22Rv1 (cell line): Measurements from ENCODE around the gene THSD4.
"Not testable (repeated sequence)": the region's sequence is repeated elsewhere in the genome, so short reads cannot be mapped to it uniquely, and the experiment has no call there.

Source experiments
- H3K27ac ChIP-seq: fragments of 450-650 bp; 2 replicates; pipeline ENCODE4 v1.5.1; 2017
- ZFX ChIP-seq: fragments of 450-650 bp; IDR thresholded peaks from 2 replicates; pipeline ENCODE4 v1.6.1; 2017; ENCODE audit warnings: antibody characterized with exemption, borderline replicate concordance
- TF ChIP-seq, protein P1 (sequence below): fragments of 450-650 bp; IDR thresholded peaks from 2 replicates; pipeline ENCODE4 v1.5.1; 2017; ENCODE audit warnings: mild to moderate bottlenecking

The THSD4 gene

DNA sequence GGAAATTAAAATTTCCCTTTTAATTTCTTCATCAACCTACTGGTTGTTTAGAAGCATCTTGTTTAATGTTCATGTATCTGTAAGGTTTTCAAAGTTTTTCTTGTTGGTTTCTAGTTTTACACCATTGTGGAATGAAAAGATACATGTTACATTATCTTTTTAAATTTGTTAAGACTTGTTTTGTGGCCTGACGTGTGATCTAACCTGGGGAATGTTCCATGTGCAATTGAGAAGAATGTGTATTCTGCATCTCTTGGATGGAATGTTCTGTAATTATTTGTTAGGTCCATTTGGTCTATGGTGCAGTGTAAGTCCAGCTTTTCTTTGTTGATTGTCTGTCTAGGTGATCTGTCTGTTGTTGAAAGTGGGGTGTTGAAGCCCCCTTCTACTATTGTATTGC, 45.7 kb downstream of the THSD4 start:
- H3K27ac ChIP-seq, result no peak overlapping the region
- TF ChIP-seq, protein P1, sequence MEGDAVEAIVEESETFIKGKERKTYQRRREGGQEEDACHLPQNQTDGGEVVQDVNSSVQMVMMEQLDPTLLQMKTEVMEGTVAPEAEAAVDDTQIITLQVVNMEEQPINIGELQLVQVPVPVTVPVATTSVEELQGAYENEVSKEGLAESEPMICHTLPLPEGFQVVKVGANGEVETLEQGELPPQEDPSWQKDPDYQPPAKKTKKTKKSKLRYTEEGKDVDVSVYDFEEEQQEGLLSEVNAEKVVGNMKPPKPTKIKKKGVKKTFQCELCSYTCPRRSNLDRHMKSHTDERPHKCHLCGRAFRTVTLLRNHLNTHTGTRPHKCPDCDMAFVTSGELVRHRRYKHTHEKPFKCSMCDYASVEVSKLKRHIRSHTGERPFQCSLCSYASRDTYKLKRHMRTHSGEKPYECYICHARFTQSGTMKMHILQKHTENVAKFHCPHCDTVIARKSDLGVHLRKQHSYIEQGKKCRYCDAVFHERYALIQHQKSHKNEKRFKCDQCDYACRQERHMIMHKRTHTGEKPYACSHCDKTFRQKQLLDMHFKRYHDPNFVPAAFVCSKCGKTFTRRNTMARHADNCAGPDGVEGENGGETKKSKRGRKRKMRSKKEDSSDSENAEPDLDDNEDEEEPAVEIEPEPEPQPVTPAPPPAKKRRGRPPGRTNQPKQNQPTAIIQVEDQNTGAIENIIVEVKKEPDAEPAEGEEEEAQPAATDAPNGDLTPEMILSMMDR, result no peak
- no peak for TF ChIP-seq ZFX

DNA sequence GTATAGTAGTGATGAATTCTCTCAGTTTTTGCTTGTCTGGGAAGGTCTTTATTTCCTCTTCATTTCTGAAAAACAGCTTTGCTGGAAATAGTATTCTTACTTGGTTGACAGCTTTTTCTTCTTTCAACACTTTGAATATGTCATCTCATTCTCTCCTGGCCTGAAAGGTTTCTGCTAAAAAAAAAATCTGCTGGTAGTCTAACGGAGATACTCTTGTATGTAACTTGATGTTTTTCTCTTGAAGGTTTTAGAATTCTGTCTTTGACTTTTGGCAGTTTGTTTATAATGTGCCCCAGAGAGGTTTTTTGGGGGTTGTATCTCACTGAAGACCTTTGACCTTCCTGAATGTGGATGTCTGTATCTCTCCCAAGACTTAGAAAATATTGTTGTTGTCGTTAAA, 47.0 kb downstream of the THSD4 start:
- TF ChIP-seq, protein P1, result no peak
- TF ChIP-seq ZFX, result no peak
- no peak overlapping the region for H3K27ac ChIP-seq

DNA sequence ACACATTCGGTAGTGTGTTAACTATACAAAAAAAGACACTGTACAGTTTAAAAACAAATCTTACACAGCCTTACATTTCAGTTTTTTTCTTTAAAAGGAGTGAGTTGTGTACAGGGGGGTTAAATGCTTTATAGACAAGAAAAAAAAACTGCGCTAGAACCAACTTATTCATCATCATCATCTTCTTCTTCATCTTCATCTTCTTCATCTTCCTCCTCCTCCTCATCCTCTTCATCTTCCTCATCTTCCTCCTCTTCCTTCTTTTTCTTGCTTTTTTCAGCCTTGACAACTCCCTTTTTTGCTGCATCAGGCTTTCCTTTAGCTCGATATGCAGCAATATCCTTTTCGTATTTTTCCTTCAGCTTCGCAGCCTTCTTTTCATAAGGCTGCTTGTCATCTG, 49.3 kb downstream of the THSD4 start:
- H3K27ac ChIP-seq, result not testable (repeated sequence)

DNA sequence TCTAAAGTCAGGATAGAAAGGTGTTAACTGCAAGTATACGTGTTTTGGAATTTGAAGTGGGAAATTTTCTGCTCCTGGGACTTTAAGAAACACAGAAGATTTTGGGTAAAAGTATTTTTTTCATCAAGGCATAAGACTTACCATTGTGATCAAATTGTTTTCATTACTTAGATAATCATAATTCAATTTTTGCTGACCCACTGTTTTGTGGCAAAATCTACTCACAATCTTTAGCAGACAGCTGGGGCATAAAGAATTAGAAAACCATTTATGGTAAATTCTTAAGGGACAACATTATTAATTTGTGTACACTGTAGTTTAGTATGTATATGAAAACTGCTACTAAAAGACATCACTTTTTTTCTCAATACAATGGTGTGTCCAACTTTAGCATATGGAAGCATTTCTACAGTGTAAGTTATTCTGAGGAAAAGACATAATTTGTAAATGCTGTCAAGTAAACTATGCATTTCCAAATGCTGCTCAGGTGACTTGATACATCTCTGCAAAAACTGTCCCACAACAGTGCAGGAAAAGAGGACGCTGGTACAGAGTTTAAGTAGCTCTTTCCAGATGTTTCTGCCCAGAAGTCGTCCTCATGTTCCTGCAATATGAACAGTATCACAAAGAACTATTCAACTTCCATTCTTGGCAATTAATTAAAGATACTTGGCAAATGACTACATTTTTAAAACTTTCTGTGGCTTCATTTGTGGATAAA, 52.3 kb downstream of the THSD4 start:
- no peak overlapping the region for H3K27ac ChIP-seq
- no peak for TF ChIP-seq ZFX
- TF ChIP-seq, protein P1, result no peak

DNA sequence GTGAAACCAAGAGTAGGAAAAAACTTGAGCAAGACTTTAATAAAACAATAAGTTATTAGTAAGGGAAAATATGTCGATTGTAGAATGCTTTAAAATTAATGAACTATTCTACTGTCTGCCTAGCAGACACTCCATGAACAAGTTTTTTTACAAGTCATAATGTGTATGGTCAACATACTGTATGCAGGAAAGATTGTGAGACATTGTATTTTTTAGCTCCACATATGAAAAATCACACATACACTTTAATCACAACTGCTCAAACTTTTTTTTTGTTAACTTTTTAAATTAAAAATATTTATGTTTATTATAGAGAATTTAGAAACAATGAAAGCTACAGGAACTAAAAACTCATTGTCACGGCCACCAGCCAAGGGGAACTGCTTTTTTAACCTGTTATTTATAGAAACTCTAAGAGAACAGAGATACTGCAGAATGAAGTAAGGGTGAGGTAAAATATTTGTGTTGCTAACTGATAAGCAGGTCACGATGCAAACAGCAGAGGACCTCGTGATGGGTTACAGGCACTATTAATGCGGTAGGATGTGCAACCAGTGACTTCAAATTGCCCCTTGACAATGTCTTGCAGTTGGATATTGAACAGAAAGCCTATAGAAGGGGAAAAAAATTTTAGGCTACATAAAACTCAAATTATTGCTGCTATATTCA, 53.0 kb downstream of the THSD4 start:
- no peak for TF ChIP-seq ZFX
- TF ChIP-seq, protein P1, result no peak
- no peak overlapping the region for H3K27ac ChIP-seq

DNA sequence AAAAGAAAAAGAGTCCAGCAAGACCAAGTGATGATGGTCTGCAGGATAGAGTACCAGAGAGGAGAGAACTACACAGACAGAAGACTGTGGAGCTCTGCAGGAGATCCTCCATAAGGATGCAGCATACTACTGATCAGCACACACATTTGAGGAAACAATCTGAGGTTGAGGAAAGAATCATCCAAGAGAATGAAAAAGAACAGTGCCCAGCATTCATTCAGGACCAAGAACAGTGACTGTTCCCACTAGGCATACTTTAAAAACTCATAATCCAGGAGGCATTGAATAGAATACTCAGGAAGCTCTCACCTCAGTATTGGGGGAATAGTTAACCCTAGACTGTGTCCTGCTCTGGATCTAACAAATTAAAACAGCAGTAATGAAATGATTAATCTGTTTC, 54.9 kb downstream of the THSD4 start:
- H3K27ac ChIP-seq, result no peak overlapping the region
- TF ChIP-seq, protein P1, result no peak
- TF ChIP-seq ZFX, result no peak

GRCh38 chr15:71171195-71171594, 55.9 kb downstream of the THSD4 start:
- TF ChIP-seq, protein P1, result no peak
- no peak for TF ChIP-seq ZFX
- H3K27ac ChIP-seq, result no peak overlapping the region

DNA sequence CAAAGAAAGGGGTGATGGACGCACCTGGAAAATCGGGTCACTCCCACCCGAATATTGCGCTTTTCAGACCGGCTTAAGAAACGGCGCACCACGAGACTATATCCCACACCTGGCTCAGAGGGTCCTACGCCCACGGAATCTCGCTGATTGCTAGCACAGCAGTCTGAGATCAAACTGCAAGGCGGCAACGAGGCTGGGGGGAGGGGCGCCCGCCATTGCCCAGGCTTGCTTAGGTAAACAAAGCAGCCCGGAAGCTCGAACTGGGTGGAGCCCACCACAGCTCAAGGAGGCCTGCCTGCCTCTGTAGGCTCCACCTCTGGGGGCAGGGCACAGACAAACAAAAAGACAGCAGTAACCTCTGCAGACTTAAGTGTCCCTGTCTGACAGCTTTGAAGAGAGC, 59.1 kb downstream of the THSD4 start:
- not testable (repeated sequence) for H3K27ac ChIP-seq
